PFSK-1 (cell line): ENCODE data around the gene CLIP1.

Experiments
- FOXP2 ChIP-seq: optimal IDR thresholded peaks from 2 replicates; pipeline ENCODE3; 2011; ENCODE audit warnings: borderline replicate concordance, control low read depth, inconsistent platforms; ENCODE audit not compliant: insufficient read depth; ENCODE audit errors: extremely low read length, extremely low read depth
- POLR2AphosphoS5 ChIP-seq: IDR thresholded peaks from 2 replicates; pipeline ENCODE4 v1.6.1; 2012; ENCODE audit warnings: low read depth, mild to moderate bottlenecking, control low read depth, low read length, moderate library complexity
- SIN3A ChIP-seq: IDR thresholded peaks from 2 replicates; pipeline ENCODE4 v1.6.1; 2012; ENCODE audit warnings: mild to moderate bottlenecking, low read length, moderate library complexity, borderline replicate concordance; ENCODE audit not compliant: insufficient read depth
- TAF1 ChIP-seq: IDR thresholded peaks from 2 replicates; pipeline ENCODE4 v1.6.1; 2012; ENCODE audit warnings: low read length, control low read depth, borderline replicate concordance; ENCODE audit not compliant: insufficient read depth
- TF ChIP-seq, protein P1 (sequence below), 2 experiments: IDR thresholded peaks; 2 replicates each; pipeline versions ENCODE4 v1.6.1 to v1.8.0; 2011 to 2012; ENCODE audit warnings: low read depth in 2 of 2, low read length in 2 of 2, control low read depth in 1 of 2, inconsistent platforms in 1 of 2, mild to moderate bottlenecking in 1 of 2, moderate library complexity in 1 of 2; ENCODE audit not compliant: insufficient read depth in 1 of 2

The CLIP1 gene

DNA sequence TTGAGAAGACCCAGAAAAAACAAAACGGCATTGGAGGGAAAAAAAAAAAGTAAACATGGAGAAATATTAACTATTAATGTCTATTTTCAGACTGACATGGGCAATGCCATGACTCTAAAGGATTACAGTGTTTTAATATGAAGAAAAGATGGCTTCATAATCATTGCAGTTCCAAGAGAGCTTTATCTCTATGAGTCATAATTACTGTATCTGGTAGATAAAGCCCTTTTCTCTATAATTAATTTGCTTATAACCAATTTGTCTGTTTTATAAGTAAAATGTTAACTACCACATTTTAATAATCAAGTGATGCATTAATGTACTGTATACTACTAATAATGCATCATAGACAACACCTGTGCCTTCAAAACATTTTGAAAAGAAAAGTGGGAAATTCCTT lies 59.7 kb downstream of the CLIP1 start:
- TF ChIP-seq POLR2AphosphoS5 (no peak), TAF1 (no peak), SIN3A (no peak), FOXP2 (no peak)
- TF ChIP-seq, protein P1, sequence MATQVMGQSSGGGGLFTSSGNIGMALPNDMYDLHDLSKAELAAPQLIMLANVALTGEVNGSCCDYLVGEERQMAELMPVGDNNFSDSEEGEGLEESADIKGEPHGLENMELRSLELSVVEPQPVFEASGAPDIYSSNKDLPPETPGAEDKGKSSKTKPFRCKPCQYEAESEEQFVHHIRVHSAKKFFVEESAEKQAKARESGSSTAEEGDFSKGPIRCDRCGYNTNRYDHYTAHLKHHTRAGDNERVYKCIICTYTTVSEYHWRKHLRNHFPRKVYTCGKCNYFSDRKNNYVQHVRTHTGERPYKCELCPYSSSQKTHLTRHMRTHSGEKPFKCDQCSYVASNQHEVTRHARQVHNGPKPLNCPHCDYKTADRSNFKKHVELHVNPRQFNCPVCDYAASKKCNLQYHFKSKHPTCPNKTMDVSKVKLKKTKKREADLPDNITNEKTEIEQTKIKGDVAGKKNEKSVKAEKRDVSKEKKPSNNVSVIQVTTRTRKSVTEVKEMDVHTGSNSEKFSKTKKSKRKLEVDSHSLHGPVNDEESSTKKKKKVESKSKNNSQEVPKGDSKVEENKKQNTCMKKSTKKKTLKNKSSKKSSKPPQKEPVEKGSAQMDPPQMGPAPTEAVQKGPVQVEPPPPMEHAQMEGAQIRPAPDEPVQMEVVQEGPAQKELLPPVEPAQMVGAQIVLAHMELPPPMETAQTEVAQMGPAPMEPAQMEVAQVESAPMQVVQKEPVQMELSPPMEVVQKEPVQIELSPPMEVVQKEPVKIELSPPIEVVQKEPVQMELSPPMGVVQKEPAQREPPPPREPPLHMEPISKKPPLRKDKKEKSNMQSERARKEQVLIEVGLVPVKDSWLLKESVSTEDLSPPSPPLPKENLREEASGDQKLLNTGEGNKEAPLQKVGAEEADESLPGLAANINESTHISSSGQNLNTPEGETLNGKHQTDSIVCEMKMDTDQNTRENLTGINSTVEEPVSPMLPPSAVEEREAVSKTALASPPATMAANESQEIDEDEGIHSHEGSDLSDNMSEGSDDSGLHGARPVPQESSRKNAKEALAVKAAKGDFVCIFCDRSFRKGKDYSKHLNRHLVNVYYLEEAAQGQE (IDR thresholded peaks at IDR 0.05; ENCODE audit: insufficient read depth in 1 of 2, low read depth in 2 of 2, low read length in 2 of 2), result no peak

DNA sequence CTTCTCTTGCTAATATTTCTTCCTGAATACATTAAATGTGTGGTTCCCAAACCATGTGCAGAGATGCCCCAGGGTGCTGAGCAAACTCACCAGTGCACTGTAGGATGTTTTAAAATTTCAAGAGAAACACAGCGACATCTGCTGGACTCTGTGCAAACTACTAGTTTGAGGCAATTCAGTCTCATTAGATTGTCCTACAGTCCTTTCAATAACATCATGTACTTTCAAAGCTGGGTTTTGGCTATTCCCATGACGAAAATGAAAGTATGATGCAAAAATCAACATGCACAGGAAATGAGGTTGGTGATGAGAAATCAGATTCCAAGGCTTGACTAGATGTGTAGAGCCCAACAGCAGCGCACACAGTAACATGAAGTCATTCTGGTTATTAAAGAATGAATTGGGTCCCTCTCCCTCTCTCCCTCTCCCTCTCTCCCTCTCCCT lies 66.3 kb downstream of the CLIP1 start:
- TF ChIP-seq TAF1 (no peak), POLR2AphosphoS5 (no peak), FOXP2 (no peak), SIN3A (no peak)
- TF ChIP-seq, protein P1 (IDR thresholded peaks at IDR 0.05; ENCODE audit: insufficient read depth in 1 of 2, low read depth in 2 of 2, low read length in 2 of 2), result no peak

DNA sequence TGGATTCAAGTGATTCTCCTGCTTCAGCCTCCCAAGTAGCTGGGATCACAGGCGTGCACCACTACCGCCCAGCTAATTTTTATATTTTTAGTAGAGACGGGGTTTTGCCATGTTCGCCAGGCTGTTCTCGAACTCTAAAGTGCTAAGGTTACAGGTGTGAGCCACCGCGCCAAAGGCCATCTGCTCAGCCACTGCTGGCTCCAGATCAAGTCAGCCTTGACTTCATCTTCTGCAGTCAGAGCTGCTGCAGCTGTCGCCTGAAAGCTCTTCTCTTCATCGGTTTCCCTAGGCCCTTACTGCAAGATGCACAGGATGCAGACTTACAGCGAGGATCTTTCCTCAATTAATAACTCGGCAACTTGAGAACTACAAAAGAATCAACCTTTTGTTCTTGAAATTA lies 66.8 kb downstream of the CLIP1 start:
- TF ChIP-seq TAF1 (no peak), POLR2AphosphoS5 (no peak), SIN3A (no peak), FOXP2 (no peak)
- TF ChIP-seq, protein P1 (IDR thresholded peaks at IDR 0.05; ENCODE audit: insufficient read depth in 1 of 2, low read depth in 2 of 2, low read length in 2 of 2), result no peak

DNA sequence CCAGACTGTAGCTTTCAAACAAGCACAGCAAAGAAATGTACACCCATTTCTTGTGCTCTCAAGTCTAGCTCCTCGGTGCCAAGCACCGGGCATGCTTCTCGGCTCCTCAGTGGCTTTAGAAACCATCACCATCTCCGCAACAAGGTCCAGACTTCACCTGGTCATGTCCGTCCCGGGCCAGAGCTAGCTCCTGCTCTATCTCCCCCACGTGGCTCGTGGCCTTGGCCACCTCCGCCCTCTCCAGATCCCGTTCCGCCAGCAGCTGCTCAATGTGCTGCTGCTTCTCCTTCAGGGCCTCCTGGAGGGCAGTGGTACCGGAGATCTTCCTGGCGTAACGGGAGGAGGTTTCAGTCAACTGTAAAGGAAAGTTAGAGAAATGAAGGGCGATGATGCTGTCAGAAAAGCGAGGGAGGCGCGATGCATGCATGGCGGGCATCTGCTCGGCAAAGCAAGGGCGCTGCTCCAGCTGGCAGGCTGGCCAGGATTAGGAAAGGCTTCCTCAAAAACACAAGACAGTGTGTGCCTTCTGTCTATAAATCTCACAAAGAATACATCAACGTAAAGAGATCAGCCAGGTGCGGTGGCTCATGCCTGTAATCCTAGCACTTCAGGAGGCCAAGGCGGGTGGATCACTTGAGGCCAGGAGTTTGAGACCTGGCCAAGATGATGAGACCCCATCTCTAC lies 67.4 kb downstream of the CLIP1 start:
- no peak for TF ChIP-seq TAF1
- no peak for TF ChIP-seq FOXP2
- TF ChIP-seq SIN3A, result no peak
- TF ChIP-seq, protein P1 (IDR thresholded peaks at IDR 0.05; ENCODE audit: insufficient read depth in 1 of 2, low read depth in 2 of 2, low read length in 2 of 2), result no peak
- no peak for TF ChIP-seq POLR2AphosphoS5
